ENCODE results near the gene ZW10.
A peak's percentile ranks its signal among the peaks of the same experiment; 100 is the strongest.
"Not testable (repeated sequence)": the region's sequence is repeated elsewhere in the genome, so short reads cannot be mapped to it uniquely, and the experiment has no call there.

Gene ZW10

GRCh38 chr11:113806406-113806805 is 32.9 kb upstream of the ZW10 start:
- DNase-seq (ENCODE audit: low read depth, low spot score): no peak
- no peak overlapping the region for H3K4me3 ChIP-seq (ENCODE audit: low read depth, low read length)
- TF ChIP-seq CTCF (IDR thresholded peaks at IDR 0.05; ENCODE audit: insufficient read depth, low read length, missing control alignments): peak; percentile 45
- POLR2A ChIA-PET: no interaction called here
- CTCF ChIA-PET: interaction anchor here (0.6 to 6.3 kb wide), 7 partner anchors 9 to 462 kb away, joined by 3 to 45 read pairs (median 4); no protein-coding TSS in a partner anchor

GRCh38 chr11:113805640-113806039 is 32.1 kb upstream of the ZW10 start:
- TF ChIP-seq CTCF (IDR thresholded peaks at IDR 0.05; ENCODE audit: insufficient read depth, low read length, missing control alignments): no peak
- no peak overlapping the region for H3K4me3 ChIP-seq (ENCODE audit: low read depth, low read length)
- ChIA-PET POLR2A (no interaction called here), CTCF (interaction anchor here (1.4 to 6.3 kb wide), 4 partner anchors 9 to 456 kb away, joined by 3 to 45 read pairs (median 18); no protein-coding TSS in a partner anchor)
- DNase-seq (ENCODE audit: low read depth, low spot score): no peak

GRCh38 chr11:113802621-113803020 is 29.1 kb upstream of the ZW10 start:
- DNase-seq (ENCODE audit: low read depth, low spot score): no peak
- no peak for TF ChIP-seq CTCF (IDR thresholded peaks at IDR 0.05; ENCODE audit: insufficient read depth, low read length, missing control alignments)
- H3K4me3 ChIP-seq (ENCODE audit: low read depth, low read length): no peak overlapping the region
- CTCF ChIA-PET: interaction anchor here (6.3 kb wide), 1 partner anchor 459 kb away, joined by 45 read pairs; no protein-coding TSS in a partner anchor
- POLR2A ChIA-PET: no interaction called here

GRCh38 chr11:113796663-113797259 is 23.3 kb upstream of the ZW10 start:
- CTCF ChIA-PET: interaction anchor here (1.0 to 4.9 kb wide), 21 partner anchors 9 to 507 kb away, joined by 3 to 26 read pairs (median 3); partner anchors contain the start of gene ZW10
- POLR2A ChIA-PET: no interaction called here
- TF ChIP-seq CTCF (IDR thresholded peaks at IDR 0.05; ENCODE audit: insufficient read depth, low read length, missing control alignments): peak; percentile 62
- no peak overlapping the region for H3K4me3 ChIP-seq (ENCODE audit: low read depth, low read length)
- DNase-seq (ENCODE audit: low read depth, low spot score): no peak

- CTCF ChIA-PET: interaction anchor here (0.6 kb wide), 1 partner anchor 1563 kb away, joined by 3 read pairs; the partner anchor contains the start of gene PTS
- no peak for DNase-seq (ENCODE audit: low read depth, low spot score)
- POLR2A ChIA-PET: no interaction called here
- no peak for TF ChIP-seq CTCF (IDR thresholded peaks at IDR 0.05; ENCODE audit: insufficient read depth, low read length, missing control alignments)
- no peak overlapping the region for H3K4me3 ChIP-seq (ENCODE audit: low read depth, low read length)
Observed at GRCh38 chr11:113789675-113790320, 16.3 kb upstream of the ZW10 start.

GRCh38 chr11:113789016-113789415 is 15.5 kb upstream of the ZW10 start:
- CTCF ChIA-PET; H3K4me3 ChIP-seq (ENCODE audit: low read depth, low read length); POLR2A ChIA-PET; DNase-seq (ENCODE audit: low read depth, low spot score): not testable (repeated sequence)

Data from AG04449 (cell line).